Measurements from ENCODE around the gene AIFM3. TPM values are rescaled to one million over a fixed set of nuclear protein-coding genes. Genes with fewer than 3 reads are reported as not detected.

The AIFM3 gene
- total and polyA plus RNA-seq, 7 donors: 0.66 to 105 (median 1.9) TPM

- TF ChIP-seq POLR2A (IDR thresholded peaks at IDR 0.05) (no peak), EP300 (IDR thresholded peaks at IDR 0.05) (no peak), POLR2AphosphoS5 (IDR thresholded peaks at IDR 0.05) (no peak), CTCF (IDR thresholded peaks at IDR 0.05) (no peak)
- intact Hi-C loops (cut with DNase I): loop anchor here (5.0 kb wide), 2 partner anchors 38 to 42 kb away; partner anchors contain the start of gene THAP7
- WGBS, 2 donors: 95 to 97% methylated on average over 20 of the region's 20 CpGs
Observed at GRCh38 chr22:20959578-20960461, 7.2 kb upstream of the AIFM3 start.

GRCh38 chr22:20960609-20961008 is 6.4 kb upstream of the AIFM3 start:
- Histone ChIP-seq H3K27ac (no peak overlapping the region), H3K36me3 (no peaks in the 10 kb centered on the region), H3K4me3 (no peak overlapping the region), H3K27me3 (peaks cover 2 to 16% (median 13%) of the 10 kb centered on the region in 3 donors), H3K4me1 (peaks cover 0 to 29% (median 22%) of the 10 kb centered on the region in 4 donors), H3K9me3 (no peaks in the 10 kb centered on the region)
- DNase-seq: no peak
- TF ChIP-seq EP300 (IDR thresholded peaks at IDR 0.05) (no peak), POLR2AphosphoS5 (IDR thresholded peaks at IDR 0.05) (no peak), CTCF (IDR thresholded peaks at IDR 0.05) (no peak), POLR2A (IDR thresholded peaks at IDR 0.05) (no peak)
- 87 to 91% methylated on average over 4 of the region's 4 CpGs for WGBS, 2 donors
- intact Hi-C loops (cut with DNase I): loop anchor here (5.0 kb wide), 1 partner anchor 42 kb away; the partner anchor contains the start of gene THAP7

More at GRCh38 chr22:20959578-20960461, 7.2 kb upstream of the AIFM3 start:
- H3K27ac ChIP-seq: no peak overlapping the region
- H3K27me3 ChIP-seq: peaks cover 2 to 13% (median 12%) of the 10 kb centered on the region in 3 donors
- no peaks in the 10 kb centered on the region for H3K9me3 ChIP-seq
- no peak for DNase-seq
- H3K4me1 ChIP-seq: peaks cover 0 to 22% (median 17%) of the 10 kb centered on the region in 4 donors
- H3K4me3 ChIP-seq: no peak overlapping the region
- H3K36me3 ChIP-seq: no peaks in the 10 kb centered on the region

DNA sequence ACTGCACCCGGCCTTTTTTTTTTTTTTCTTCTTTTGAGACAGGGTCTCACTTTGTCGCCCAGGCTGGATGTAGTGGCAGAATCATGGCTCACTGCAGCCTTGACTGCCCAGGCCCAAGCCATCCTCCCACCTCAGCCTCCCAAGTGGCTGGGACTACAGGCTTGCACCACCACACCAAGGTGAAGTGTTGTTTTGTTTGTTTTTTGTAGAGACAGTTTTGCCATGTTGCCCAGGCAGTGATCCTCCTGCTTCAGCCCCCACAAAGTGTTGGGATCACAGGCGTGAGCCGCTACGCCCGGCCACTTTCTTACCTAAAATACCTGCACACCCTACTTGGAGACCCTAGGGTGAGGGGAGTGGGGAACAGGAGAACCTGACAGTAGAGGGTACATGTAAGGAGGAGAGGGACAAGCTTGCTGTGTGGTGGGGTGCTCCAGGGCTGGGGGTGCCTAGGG is 4.5 kb upstream of the AIFM3 start:
- Histone ChIP-seq H3K9me3 (no peaks in the 10 kb centered on the region), H3K36me3 (no peaks in the 10 kb centered on the region), H3K27me3 (peaks cover 2 to 16% (median 13%) of the 10 kb centered on the region in 3 donors), H3K27ac (no peak overlapping the region), H3K4me1 (peaks cover 0 to 23% (median 18%) of the 10 kb centered on the region in 4 donors), H3K4me3 (no peak overlapping the region)
- WGBS, 2 donors: 92 to 96% methylated on average over 6 of the region's 6 CpGs
- intact Hi-C loops (cut with DNase I): loop anchor here (5.0 kb wide), 1 partner anchor 40 kb away; the partner anchor contains the start of gene THAP7
- no peak for DNase-seq
- TF ChIP-seq CTCF (IDR thresholded peaks at IDR 0.05) (no peak), EP300 (IDR thresholded peaks at IDR 0.05) (no peak), POLR2AphosphoS5 (IDR thresholded peaks at IDR 0.05) (no peak), POLR2A (IDR thresholded peaks at IDR 0.05) (no peak)

DNA sequence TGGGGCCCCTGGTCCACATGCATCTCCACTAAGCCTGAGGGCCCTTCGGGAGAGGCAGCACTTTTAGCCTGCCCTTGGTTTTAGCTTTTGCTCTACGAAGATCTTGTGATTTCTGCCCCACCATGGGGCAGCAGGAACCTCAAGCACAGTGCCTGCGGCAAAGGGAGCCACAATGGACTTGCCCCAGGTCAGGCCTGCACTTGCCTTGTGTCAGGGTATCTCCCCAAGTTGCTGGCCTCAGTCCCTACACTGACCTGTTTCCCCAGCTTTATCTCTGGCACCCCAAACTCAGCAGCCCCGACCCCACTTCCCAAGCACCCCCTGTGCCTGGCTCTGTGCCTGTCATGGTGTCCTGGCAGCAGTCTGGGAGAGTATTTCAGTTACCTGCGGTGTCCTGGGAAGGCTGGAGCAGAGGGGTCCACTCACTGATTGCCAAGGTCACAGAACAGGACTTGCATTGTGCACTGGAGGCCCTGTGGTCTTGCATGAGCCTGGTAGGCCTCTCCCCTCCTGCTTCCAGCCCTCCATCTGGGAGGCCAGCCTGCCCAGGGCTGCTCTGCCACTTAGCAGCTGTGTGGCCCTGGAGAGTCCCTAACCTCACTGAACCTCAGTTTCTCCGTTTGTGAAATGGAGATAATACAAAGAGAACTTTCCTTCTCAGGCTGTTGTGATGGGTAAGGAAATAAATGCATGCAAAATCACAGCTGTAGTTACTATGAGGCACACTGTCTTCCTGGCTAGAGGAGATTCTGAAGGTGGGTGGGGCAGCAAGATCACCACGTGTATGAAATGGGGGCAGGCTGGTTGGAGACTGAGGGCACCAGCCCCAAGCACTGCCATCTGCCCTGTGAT is 3.6 kb upstream of the AIFM3 start:
- Histone ChIP-seq H3K9me3 (no peaks in the 10 kb centered on the region), H3K27me3 (peaks cover 2 to 16% (median 13%) of the 10 kb centered on the region in 3 donors), H3K36me3 (no peaks in the 10 kb centered on the region), H3K4me1 (peaks cover 0 to 24% (median 11%) of the 10 kb centered on the region in 4 donors), H3K4me3 (no peak overlapping the region), H3K27ac (no peak overlapping the region)
- intact Hi-C loops (cut with DNase I): loop anchor here (5.0 kb wide), 1 partner anchor 39 kb away; the partner anchor contains the start of gene THAP7
- WGBS, 2 donors: 61 to 82% methylated on average over 7 of the region's 7 CpGs
- TF ChIP-seq POLR2A (IDR thresholded peaks at IDR 0.05) (no peak), CTCF (IDR thresholded peaks at IDR 0.05) (no peak), EP300 (IDR thresholded peaks at IDR 0.05) (no peak), POLR2AphosphoS5 (IDR thresholded peaks at IDR 0.05) (no peak)
- DNase-seq: no peak
